CD4-positive, alpha-beta T cell treated with Interleukin-21 for 1 hour (primary cell): Measurements from ENCODE around the gene PRSS36.
A peak's percentile ranks its signal among the peaks of the same experiment; 100 is the strongest.
"Not testable (repeated sequence)": the region's sequence is repeated elsewhere in the genome, so short reads cannot be mapped to it uniquely, and the experiment has no call there.

Source experiments
- DNase-seq: peaks from one replicate; pipeline ENCODE4 v3.0.0-alpha.2; 2020

Gene PRSS36

DNA sequence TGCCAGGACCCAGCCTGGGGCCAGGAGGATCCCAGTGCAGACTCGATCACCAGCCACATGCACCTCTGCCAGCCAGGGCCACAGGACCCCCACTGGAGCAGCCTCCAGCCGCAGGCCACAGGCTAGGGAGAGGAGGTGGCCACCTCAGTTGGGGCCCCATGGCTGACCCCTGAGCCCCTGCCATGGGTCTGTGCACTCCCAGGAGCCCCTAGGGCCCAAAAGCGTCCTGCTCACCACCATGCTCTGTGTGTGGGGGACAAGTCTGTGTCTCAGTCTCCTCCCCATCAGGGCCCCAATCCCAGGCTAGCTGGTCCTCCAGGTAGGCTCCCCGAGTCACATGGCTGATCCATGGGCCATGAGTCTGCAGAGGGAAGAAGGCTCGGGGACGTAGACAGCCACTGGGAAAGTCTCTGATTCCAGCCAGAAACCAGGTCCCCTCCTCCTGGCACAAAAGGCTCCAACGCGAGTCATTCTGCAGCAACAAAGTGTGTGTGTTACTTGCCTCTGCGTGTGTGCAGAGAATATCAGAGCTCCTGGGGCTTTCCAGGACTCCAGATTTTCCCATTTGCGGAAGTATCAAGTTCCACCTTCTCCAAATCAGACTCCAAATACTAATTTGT, 8.3 kb downstream of the PRSS36 start:
- no peak for DNase-seq

DNA sequence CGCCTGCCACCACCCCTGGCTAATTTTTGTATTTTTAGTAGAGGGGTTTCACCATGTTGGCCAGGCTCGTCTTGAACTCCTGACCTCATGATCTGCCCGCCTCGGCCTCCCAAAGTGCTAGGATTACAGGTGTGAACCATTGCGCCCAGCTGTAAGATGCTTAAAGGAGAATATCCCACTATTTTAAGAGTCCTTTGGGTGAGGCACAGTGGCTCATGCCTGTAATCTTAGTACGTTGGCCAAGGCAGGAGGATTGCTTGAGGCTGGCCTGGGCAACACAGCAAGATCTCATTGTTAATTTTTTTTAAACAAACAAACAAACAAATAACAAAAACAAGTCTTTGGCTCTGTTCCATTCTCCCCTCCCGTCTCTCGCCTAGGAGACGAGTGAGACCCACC, 8.8 kb downstream of the PRSS36 start:
- DNase-seq, result not testable (repeated sequence)

DNA sequence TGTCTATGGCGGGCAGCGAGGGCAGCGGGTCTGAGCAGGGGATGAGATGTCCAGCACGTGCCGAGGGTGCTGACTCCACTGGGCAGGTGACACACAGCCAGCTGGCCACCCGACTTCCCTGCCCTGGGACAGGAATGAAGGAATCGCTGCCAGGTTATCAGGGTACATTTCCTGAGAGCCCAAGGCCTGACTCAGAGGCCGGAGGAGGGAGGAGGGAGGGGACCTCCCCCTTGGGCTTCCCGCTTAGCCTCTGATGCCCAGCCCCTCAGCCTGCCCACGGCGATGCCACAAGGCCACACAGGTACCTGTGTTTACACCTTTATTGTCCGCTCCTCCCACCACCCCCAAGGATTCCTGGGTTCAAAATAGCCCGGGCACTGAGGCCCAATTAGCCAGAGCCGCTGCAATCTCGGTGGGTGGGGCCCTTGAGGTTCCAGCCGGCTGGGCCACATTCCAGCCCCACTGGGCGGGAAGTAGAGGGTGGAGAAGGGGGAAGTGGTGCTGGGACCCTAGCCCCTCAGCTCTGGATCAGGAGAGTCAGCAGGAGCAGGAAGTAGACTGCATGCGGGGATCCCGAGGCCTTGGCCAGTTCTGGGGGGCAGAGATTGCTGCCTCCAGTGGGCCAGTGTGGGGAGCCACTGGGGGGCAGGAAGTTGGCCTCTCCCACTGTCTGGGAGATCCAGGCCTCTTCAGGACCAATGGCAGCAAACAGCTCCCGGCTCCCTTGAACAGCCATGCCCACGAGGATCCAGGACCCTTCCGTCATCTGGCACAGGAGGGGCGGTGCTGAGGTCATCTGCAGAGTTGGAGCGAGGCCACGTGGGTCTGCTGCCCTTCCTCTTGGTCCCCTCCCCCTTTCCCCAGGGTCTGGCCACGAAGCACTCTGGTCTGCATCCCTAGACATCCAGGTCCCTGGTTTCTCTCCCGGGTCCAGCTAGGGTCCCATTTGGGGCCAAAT, 11.0 kb downstream of the PRSS36 start:
- no peak for DNase-seq

DNA sequence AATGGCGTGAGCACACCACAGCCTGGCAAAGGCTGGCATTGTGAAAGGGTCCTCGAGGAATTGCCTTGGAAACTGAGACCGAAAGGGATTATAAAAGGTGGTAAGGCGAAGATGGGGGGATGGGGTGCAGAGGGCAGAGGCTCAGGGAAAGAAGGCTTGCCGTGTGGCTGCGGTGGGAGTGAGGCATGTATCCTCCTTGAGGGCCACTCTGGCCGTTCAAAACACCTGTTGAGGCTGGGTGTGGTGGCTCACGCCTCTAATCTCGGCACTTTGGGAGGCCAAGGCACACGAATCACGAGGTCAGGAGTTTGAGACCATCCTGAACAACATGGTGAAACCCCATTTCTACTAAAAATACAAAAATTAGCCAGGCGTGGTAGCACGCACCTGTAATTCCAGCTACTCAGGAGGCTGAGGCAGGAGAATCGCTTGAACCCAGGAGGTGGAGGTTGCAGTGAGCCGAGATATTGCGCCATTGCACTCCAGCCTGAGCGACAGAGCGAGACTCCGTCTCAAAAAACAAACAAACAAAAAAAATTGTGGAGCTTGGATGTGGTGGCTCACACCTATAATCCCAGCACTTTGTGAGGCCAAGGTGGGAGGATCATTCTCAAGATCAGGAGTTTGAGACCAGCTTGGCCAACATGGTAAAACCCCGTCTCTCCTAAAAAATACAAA, 12.9 kb downstream of the PRSS36 start:
- DNase-seq, result not testable (repeated sequence)

DNA sequence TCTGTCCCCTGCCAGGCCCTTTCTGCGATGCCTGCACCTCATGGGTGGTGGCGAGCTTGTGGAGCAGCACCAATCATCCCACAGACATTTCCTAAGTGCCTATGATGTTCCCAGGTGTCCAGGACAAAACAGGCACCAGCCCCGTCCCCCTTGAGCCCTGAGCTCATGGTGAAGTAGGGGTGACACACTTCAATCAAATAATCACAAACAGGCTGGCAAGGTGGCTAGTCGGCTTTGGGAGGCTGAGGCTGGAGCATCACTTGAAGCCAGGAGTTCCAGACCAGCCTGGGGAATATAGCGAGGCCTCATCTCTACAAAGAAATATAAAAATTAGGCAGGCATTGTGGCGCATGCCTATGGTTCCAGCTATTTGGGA, 13.6 kb downstream of the PRSS36 start:
- no peak for DNase-seq

DNA sequence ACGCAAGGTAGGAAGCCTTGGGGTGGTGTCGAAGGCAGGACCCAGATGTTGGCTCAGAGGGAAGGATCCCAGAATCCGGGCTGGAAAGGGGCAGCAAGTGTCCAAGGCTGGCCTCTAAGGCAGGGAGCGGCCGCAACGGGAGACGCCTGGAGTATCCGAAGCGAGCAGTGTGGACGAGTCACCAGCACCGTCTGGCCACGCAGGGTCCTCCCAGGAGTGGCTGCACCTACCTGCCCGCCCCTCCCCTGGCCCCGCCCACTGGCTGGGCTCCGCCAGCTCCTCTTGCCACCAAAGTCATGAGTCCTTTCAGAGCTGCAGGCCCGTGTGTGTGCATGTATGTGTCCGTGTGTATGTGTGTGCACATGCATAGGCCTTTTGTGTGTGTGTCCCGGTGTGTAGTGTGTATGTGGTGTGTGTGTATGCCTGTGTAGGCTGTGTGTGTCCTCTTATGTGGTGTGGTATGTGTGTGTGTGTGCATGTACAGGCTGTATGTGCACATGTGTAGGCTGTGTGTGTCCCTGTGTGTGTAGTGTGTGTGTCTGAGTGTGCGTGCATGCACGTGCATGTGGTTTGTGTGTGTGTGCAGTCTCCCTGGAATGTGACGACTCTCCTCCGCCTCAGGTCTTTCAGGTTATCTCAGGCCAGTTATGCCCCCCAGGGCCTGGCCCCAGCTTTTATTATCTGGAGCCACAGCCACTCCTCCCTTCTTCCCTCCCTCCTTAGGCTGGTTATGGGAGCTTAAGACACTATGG, 14.2 kb downstream of the PRSS36 start, which contains the start of gene PRSS8:
PRSS8 (minus strand) TSS at position 193 of the 752 bp plus-strand sequence. CDS start 229 bp downstream, outside the sequence.
- DNase-seq, result no peak

DNA sequence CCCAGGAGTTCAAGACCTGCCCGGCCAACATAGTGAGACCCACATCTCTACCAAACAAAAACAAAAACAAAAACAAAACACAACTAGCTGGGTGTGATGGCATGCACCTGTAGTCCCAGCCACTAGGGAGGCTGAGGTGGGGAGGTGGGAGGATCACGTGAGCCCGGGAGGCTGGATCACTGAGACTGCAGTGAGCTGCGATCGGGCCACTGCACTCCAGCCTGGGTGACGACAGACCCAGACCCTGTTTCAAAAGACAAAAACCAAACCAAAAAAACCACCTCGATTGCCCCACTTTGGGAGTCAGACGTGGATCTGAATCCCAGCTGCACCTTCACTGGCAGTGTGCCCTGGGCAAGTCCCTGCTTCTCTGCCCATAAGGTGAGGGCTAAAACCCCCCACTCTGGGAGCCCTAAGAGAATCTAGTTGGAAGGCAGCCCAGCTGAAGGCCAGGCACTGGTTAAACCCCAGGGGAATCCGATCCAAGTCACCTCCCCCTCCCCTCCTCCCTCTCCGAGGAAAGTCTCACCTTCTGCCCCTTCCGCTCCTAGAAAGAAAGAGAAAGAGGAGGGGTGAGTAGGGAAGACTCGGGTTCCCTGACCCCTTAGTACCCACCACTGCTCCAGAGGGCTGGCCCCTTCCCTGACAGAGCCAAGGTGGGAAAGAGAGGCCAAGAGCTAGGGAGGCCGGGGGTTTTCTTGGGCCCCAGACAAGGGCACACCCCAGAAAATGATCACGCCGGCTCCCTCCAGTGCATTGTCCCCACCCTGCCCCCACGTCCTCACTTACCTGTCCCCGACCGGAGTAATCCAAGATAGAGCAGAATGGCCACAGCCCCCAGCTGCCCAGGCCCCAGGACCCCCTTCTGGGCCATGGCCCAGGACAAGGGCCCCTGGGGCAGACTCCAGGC, 15.0 kb downstream of the PRSS36 start:
- DNase-seq, result no peak

DNA sequence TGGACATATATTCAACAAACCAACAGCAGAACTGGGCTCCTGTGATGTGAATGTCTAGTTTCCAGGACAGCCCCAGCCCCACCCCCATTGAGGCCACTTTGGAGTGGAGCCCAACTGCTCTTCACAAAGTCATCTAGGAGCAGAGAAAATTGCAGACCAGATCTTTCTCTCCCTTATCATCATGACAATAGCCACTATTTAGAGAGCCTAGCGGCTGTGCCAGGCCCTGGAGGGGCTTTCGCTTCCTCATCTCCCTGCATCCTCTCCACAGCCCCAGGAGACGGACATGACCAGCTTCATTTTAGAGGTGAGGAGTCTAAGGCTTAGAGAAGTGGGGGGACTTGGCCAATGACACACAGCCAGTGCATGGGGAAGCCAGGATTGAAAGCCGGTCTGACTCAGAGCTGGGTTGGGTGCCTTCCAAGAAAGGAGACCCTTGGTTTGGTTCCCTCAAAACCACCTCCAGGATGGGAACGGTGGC, 15.7 kb downstream of the PRSS36 start:
- no peak for DNase-seq

DNA sequence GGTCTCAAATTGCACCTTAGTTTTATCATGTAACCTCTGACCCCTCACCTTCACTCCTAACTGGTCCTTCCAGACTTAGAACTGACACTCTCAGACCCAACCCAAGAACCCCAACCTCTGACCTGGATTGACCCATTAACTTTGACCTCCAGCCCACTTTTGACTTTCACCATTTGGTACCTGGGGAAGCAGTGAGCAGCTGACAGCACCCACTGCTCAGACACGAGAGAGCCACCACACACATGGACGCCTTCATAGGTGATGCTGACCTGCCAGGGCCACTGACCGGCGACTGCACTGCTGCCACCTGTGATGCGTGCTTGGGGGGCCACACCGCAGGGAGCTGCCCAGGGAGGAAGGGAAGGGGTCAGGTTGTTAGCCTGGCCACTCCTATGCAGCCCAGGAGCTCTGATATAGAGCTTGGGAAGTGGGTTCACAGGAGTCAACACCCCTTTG, 16.8 kb downstream of the PRSS36 start:
- no peak for DNase-seq

DNA sequence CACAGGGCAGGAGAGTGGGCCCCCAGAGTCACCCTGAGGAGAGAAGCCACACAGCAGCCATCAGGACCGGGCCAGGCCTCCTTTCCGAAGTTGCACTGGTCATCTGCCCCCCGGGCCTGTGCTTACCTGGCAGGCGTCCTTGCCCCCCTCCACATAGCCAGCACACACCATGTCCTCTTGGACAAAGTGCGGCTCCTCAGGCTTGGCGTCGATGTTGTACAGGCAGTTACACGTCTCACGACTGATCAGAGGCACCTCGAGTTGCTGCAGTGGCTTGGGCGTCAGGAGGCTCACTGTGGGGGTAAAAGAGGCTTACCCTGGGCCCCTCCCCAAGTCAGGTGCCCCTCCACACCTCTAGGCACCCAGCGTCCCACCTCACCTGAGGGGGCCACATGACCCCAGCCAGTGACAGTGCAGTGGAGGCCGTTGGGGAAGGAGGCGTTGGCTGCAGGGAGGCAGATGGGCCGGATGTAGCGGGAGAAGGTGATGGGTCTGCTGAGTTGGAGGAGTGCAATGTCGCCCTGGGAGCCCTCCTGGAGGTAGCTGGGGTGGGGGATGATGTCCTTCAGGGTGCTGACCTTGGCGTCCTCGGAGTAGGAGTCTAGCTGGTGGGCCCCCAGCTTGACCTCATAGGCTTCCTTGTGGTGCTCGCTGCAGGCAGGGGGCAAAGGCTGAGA, 17.4 kb downstream of the PRSS36 start:
- no peak for DNase-seq

DNA sequence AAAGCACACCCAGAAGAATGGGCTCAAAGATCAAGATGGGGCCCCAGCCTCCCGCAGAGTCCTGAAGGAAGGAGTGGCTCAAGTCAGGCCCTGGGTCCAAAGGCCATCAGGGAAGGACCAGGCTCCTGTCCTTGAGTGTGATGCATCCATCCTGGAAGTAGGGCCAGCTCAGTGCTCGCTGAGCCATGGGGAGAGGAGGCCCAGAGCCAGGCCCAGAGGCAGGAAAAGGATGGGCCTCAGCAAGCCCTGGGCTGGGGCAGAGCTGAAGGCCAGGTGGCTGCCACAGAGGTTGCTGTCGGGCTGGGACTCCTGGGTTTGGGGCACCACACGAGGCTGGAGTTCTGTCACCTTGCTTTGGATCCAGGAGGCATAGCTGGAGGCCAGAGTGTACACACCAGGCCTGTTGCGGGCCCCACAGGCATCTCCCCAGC, 18.0 kb downstream of the PRSS36 start:
- DNase-seq, result no peak

DNA sequence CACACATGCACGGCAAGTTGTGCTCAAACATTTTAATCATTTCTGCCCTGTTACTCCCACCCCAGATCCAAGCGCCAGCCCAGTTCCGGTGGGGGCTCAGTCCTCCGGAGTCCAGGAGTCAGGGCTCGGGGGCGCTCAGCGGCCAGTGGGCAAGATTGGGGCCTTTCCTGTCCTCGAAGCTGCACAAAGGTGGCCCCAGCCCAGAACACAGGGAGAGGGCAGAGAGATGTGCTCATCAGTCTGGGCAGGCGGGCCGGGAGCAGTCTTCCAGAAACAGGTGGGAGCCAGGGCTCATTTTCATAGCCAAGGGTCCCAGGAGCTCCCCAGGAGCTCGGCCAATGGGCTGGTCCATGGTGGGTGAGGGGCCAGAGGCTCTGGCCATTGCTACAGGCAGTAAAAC, 18.4 kb downstream of the PRSS36 start:
- DNase-seq, result no peak

DNA sequence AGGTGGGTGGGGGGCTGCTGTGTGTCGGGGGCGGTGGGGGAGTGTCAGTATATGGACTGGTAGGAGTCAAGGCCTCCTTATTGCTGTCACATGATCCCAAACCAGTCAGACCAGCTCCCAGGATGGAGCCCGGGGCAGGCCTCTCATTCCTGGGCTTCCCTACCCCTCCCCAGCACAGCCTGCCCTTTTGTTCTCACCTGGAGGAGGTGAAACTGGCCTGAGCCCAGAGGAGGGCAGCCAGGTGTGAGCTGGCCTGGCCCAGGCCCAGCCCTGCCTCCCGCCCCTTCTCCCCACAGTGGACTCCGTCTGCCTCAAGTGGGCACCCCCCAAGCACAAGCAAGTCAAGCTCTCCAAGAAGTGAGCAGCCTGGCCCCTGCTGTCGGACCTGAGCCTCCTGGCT, 19.0 kb downstream of the PRSS36 start:
- no peak for DNase-seq

DNA sequence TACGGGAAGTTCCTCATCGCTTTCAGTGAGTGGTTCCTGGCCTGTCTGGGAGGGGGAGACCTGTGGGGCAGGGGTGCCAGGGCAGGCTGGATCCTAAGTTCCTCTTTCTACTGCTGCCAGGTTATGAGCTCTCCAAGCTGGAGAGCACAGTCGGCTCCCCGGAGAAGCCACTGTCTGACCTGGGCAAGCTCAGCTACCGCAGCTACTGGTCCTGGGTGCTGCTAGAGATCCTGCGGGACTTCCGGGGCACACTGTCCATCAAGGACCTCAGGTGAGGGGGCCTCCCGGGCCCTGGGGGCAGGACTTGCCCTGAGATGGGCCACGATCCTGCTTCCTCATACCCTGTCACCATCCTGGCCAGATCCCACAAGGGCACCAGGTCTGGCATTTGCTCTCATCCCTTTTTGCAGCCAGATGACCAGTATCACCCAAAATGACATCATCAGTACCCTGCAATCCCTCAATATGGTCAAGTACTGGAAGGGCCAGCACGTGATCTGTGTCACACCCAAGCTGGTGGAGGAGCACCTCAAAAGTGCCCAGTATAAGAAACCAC, 19.5 kb downstream of the PRSS36 start:
- no peak for DNase-seq

DNA sequence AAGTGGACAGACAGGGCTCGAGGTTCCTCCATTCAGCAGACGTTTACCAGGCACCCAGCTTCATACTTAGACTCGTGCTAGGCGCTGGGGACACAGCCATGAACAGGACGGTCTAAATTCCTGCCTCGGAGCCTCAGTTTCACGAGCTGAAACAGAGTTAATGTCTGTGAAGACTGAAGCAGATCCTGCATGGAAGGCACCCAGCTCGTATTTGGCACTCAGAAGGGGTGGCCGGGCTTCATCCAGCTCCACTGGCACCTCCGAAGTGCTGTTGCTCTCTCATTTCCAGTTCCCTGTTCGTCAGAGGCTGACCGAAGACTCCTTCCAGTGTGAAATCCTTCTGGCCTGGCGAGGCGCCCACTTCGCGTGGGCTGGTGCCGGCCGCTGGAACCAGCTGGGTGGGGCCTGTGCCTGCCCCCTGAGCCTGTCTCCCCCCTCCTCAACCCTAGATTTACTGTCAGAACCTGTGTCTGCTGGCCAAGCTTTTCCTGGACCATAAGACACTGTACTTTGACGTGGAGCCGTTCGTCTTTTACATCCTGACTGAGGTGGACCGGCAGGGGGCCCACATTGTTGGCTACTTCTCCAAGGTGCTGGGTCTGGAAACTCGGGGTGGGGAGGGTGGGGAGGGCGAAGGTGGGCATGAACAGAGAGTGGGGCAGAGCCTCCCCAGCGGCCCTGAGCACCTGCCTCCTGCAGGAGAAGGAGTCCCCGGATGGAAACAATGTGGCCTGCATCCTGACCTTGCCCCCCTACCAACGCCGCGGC, 20.1 kb downstream of the PRSS36 start:
- DNase-seq, result no peak

DNA sequence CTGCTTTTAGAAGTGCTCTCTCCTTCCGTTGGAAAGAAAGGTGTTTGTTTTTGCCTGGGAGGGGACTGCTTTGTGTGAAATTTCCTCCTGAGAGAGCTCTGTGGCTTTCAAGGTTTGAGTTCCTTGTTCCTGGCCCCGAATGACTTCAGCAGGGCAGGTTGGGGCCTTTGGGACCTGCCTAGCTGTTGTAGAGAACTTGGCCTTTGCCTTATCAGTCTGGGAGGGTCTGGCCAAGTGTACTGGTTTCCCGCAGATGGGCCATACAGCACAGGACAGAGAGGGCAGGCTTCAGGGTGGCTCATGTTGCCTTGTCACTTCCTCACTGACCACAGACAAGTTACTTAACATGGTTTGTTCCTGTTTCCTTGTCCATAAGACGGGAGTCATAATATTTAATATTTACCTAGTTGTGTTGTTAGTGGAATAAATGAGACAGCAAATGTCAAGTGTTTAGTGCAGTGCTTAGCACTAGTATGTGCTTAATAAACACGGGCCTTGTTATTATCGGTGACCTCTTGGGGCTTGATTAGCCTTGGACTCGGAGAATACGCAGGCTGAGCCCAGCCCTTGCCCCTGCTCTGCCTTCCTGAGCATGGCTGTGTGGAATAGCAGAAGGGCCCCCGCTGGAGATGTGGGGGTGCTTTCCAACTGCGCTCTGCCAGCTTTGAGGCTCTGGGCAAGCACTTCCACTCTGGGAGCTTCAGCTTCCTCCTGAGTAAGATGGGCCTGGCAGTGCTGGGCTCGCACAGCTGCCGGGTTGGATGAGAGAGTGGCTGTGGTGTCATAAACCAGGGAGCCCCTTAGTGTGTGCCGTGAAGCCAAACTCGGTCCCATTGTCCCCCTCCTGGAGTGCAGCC, 20.9 kb downstream of the PRSS36 start:
- peak; percentile 37 for DNase-seq

DNA sequence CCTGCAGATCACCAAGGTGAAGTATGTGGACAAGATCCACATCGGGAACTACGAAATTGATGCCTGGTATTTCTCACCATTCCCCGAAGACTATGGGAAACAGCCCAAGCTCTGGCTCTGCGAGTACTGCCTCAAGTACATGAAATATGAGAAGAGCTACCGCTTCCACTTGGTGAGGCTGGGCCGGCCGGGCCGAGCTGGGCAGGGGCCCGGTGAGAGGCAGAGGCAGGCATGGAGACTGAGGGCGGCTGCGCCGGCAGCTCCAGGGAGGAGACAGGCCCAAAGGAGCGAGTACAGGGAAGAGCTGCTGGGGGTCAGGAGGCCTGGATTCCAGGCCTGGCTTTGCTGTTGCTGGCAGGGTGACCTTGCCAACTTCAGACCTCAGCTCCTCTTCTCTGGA, 22.7 kb downstream of the PRSS36 start:
- DNase-seq, result no peak

DNA sequence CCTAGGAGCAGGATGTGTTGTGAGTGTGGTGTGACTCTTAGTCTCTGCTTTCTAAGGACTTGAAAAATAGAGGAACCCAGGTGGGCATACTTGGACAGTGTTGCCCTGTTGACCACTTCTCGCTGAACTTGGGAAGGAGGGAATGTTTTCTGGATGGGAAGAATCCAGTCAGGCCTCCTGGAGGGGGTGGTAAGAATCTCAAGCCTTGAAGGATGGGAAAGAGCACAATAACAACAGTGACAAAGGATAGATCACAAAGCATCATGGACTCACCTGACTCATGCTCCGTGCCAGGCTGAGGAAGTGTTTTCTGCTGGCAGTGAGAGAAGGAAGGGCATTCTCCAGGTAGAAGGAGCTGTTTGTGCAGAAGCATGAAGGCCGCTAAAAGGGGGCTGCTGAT, 24.0 kb downstream of the PRSS36 start:
- no peak for DNase-seq

DNA sequence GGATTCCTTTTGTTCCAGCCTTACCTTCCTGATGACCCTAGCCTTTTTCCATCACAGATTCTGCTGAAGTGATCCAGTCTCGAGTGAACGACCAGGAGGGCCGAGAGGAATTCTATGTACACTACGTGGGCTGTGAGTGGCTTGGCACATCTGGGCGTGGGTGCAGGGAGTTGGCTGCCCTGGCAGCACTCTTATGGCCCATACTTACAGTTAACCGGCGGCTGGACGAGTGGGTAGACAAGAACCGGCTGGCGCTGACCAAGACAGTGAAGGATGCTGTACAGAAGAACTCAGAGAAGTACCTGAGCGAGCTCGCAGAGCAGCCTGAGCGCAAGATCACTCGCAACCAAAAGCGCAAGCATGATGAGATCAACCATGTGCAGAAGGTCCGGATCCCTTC, 29.7 kb downstream of the PRSS36 start:
- no peak for DNase-seq
